OCI-LY3 (cell line): ENCODE measurements around the gene OR6M1.

Experiments
- CTCF ChIP-seq: fragments of 200-600, 300-600 bp; sonication (generic); IDR thresholded peaks from 2 replicates; pipeline ENCODE4 v1.5.1; 2014; ENCODE audit warnings: antibody characterized with exemption, low read length, low read depth
- EZH2phosphoT487 ChIP-seq: fragments of 200-600 bp; shearing (Covaris generic); IDR thresholded peaks from 2 replicates; pipeline ENCODE4 v1.6.1; 2018; ENCODE audit warnings: antibody characterized with exemption, mixed run types, low read depth

- TF ChIP-seq CTCF (no peak), EZH2phosphoT487 (no peak)
Measured at GRCh38 chr11:123773026-123773425, 33.1 kb downstream of the OR6M1 start.
